GM21367 (cell line): Measurements from ENCODE around the gene PSORS1C2.
A peak's percentile ranks its signal among the peaks of the same experiment; 100 is the strongest.
"Not testable (repeated sequence)": the region's sequence is repeated elsewhere in the genome, so short reads cannot be mapped to it uniquely, and the experiment has no call there.

Source experiments
- ATAC-seq: cut with Tn5 transposase; IDR thresholded peaks from one replicate; pipeline ENCODE4 v1.9.1; 2021; ENCODE audit not compliant: unreplicated experiment

PSORS1C2 gene

DNA sequence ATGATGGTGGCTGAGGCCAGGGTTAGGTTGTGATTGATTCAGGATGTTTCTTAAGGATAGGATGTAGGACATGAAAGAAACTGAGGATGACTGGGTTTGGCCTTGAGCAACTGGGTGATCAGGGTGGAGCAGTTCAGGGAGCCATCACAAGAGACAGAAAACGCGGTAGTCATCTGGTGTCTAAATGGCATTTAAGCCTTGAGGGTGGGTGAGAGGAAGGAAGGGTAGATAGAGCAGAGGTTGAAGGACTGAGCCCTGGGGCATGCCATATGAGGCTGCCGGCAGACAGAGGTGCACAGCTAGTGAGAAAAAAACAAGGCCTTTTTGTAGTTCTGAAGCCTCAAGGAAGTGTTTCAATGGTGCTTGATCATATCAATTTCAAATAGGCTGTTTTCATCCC is 29.7 kb upstream of the PSORS1C2 start:
- no peak for ATAC-seq

DNA sequence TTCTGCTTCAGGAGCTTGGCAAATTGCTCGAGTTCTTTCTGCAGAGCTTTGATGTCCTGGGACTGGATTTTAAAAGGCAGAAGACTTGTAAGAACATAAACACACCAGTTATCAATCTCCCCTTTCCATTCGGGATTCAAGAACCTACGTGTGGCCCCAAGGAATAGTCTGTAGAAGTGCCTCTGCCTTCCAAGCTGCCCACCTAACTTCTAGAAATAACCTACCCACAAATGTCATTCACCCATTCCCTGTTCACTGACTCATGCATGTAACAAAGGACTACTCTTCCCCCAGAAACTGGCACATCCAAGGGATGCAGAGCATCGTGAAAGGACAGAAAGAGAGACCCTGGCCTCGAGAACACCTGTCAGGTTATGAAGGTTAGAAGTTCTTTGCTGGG is 27.1 kb upstream of the PSORS1C2 start:
- no peak for ATAC-seq

DNA sequence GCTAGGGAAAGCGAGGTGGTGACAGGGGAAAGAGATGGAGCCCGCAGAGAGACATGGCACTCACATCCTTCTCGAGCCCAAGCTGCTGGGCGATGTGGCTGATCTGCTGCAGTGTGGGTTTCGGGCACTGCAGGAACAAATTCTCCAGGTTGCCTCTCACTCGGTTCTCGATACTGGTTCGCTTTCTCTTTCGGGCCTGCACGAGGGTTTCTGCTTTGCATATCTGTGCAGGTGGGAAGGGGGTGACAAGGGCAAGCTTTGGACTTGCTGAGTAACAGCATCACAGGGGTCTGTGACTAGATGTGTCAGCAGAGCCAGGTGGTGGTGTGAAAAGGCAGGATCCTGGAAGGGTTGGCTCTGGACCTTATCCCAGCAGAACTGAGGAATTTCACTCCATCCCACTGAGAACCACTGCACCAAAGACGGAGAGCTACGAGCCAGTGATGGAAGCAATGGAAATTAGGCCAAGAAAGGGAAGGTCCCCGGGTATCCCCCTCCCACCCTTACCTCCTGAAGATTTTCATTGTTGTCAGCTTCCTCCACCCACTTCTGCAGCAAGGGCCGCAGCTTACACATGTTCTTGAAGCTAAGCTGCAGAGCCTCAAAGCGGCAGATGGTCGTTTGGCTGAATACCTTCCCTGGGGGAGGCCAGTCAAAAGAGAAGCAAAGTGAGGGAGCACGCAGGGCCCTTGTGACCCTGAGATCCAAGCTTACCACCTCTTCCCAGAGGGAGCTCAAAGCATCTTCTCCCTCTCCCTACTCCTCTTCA is 26.4 kb upstream of the PSORS1C2 start:
- peak; percentile 62 for ATAC-seq

DNA sequence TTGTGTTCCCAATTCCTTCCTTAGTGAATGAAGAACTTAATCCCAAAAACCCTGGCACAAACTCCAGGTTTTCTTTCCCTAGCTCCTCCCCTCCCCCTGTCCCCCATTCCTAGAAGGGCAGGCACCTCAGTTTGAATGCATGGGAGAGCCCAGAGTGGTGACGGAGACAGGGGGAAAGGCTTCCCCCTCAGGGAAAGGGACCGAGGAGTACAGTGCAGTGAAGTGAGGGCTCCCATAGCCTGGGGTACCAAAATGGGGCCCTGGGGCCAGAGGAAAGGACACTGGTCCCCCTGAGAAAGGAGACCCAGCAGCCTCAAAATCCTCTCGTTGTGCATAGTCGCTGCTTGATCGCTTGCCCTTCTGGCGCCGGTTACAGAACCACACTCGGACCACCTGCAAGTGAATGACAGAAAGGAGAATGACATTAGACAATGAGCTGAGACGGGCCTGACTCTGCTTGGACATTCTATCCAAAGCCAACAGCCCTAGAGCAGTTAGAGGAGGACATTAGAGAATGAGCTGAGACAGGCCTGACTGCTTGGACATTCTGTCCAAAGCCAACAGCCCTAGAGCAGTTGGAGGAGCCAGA is 25.7 kb upstream of the PSORS1C2 start:
- ATAC-seq, result not testable (repeated sequence)

DNA sequence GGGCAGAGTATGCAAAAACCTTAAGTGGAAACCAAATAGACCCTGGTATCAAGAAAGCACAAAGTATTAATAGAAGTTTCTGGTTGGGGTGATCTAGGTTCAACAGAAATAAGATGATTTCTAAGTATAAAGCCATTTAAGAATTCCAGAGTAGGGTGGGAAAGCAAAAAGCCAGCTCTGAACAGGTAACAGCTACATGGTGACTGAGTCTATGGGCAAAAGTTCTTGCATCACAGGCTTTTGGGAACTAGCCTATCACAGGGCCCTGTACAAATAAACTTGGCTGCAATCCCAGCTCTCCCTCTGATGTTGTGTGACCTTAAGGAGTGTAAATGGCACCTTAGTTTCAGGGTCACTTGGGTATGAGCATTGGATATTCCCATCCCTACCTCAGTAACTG is 25.1 kb upstream of the PSORS1C2 start:
- ATAC-seq, result no peak

DNA sequence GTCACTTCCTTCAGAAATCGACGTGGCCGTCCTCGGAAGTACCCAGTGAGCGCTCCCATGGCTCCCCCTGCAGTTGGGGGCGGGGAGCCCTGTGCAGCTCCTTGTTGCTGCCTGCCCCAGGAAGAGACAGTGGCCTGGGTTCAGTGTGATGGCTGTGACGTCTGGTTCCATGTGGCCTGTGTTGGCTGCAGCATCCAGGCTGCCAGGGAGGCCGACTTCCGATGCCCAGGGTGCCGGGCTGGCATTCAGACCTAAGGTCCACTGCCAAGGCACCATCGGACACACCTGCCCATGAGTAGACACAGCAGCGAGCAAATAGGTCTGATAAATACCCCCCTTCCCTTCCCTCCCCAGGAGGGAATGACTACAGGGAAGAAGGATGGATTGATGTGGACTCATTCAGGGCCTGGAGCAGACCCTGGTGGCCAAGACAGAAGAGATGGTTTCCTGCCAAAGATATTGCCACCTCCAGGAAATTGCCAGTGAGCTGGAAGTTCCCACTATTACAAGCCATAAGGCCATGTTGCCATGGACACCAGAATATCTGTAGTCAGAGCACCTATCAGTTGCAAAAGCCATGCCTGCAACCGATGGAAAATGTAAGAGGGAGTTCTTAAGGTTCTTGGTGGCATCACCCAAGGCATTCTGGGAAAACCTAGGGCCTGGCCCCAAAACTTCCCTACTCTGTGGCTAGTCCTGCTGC is 23.7 kb upstream of the PSORS1C2 start:
- ATAC-seq, result no peak

DNA sequence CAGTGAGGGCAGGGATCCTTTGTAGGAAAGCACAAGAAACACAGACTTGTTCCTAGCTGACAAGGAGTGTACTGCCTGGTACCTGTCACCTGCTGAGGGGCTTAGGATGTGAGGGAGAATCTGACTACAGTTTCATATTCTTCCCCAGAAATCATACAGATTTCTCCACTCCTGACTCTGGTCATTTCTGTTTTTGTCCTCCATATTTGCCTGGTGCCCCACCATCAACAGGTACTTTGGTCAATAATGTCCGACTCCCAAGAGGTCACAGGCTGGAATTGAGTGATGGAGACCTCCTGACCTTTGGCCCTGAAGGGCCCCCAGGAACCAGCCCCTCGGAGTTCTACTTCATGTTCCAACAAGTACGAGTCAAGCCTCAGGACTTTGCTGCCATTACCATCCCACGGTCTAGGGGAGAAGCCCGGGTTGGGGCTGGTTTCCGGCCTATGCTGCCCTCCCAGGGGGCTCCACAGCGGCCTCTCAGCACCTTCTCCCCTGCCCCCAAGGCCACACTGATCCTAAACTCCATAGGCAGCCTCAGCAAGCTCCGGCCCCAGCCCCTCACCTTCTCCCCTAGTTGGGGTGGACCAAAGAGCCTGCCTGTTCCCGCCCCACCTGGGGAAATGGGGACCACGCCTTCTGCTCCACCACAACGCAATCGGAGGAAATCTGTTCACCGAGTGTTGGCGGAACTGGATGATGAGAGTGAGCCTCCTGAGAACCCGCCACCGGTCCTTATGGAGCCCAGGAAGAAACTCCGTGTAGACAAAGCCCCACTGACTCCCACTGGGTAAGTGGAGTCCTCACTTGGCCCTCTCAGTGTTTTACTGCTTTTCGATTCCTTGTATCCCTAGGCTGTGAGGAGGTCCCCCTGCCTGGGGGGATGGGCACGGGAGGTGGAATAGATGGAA is 22.6 kb upstream of the PSORS1C2 start:
- ATAC-seq, result no peak

DNA sequence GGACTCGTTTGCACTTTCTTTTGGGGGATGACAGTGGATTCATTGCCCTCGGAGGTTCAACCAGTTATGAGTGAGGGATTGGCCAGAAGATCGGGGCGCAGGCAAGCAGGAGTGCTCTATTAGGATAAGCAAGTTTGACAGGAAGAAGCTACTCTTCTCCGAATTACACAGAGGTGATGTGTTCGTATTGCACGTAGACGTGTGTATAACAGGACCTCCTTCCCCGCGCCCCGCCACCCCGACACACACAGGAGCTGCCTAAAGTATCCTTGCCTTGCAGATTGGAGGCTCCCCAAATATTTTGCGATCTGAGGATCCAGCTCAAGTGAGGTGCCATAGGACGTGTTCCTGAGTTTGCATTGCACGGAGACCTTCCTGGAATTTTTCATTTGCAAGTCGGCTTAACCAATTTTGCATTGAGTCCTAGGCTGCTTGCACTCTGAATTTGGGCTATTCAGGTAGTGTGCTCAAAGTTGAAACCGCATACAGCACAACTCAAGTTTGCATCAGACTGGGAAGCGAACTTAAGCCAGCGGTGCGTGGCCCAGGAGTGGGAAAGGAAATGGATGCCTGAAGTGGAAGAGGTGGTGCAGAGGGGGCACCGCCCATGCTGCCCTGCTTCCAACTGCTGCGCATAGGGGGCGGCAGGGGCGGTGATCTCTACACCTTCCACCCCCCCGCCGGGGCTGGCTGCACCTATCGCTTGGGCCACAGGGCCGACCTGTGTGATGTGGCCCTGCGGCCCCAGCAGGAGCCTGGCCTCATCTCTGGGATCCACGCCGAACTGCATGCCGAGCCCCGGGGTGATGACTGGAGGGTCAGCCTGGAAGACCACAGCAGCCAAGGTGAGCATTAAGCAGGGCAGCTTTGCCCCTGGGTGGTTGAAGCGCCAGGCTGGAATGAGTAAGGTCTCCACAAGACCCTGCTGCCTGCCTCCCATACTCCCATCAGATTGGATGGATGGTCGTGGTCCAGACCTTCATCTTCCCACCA is 20.3 kb upstream of the PSORS1C2 start:
- no peak for ATAC-seq

DNA sequence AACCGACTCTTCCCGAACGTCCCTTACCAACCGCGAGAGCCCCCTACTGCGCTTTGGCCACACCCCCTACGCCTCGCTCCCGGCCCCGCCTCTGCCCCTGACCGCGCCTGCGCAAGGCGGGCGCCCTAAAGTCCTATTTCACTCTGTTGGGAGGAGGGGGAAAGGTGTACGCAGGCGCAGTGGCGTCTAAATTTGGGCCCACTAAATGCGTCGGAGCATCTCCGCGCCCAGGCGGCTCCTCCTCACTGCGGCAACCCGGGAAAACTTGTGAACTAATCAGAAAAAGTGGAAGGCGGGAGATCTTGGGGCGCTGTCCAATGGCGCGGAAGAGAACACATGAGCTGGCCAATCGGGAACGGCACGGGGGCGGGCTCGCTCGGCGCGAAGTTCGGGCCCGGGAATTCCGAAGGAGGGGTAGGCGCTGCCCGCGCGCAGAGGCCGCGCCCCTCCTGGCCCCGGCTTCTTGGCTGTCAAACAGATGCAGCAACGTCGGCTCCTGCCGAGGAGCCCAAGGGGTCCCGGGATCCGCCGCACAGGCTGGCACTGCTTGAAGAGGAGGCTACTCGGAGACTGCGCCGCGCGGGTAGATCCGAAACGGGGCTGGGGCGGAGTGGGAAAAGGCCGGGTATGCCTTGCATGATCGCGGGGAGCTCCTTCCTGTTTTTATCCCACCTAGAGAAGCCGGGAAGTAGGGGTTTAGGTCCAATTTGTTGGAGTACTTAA is 19.4 kb upstream of the PSORS1C2 start, which contains the start of gene TCF19:
Gene TCF19, plus strand, starts transcription at position 450 of the 723 bp plus-strand sequence. CDS start 881 bp downstream, outside the sequence.
- peak; percentile 70 for ATAC-seq

DNA sequence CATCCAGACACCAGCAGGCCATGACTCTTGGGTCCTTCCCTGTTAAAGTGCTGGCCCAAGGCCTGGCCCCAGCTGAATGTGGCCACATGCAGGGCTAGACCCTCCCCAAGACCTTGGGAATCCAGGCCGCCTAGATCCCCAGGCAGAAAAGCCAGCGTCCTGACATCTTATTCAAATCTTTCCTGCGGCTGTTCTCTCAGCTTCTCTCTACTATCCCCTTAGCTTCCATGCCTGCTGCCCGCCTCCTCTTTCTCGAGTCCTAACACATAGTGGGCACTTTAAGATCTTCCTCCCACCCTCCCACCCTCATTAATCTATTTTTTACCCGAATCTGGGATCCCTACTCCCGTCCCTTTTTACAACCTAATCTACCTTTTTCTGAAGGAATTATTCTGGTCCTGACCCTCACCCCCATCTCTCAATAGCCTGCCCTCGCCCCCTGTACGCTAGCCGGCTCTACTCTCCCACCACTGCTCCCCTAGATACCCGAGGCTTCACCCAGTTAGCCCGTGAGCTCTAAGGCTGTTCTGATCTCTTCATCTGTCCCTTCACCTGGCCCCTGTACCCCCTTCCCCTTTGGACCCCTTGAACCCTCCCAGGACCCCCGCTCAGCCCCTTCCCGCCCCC is 18.8 kb upstream of the PSORS1C2 start, which contains the start of gene CCHCR1:
Gene CCHCR1, minus strand, starts transcription at position 290 of the 627 bp plus-strand sequence. Its CDS starts 202 bp downstream, at position 88.
- no peak for ATAC-seq

DNA sequence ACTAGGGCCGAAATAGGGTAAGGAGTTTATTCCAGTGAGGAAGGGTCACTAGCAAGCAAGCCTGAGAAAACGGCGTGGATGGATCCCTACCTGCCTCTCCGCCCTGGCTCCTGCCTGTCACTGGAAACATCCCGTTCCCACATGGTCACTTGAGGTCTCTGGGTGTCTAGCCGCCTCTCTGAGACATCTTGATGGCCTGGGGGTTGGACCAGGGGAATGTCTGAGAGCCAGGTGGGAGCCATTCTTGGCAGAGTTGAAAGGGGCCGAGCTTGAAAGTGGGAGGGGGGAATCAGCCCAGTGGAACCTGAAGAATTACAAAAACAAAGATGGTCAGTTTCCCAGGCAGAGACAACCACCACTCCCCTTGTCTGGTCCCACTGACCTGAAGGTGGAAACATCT is 17.8 kb upstream of the PSORS1C2 start:
- ATAC-seq, result no peak

DNA sequence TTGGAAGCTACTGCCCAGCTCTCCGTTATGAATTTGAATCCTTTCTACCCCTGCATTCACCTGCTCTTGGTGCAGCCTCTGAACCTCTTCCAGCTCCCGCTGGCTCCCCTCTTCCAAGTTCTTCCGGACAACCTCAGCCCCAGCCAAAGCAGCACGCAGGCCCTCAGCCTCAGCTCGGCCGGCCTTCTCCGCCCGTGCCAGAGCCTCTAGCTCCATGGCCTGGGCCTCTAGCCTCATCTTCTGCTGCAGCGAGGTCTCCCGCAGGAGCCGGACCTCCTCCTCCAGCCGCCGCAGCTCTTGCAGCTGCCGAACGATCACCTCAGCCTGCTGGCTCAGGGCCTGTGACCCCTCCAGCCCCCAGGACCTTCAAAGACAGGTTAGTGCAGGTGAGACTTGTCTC is 15.6 kb upstream of the PSORS1C2 start:
- ATAC-seq, result no peak

DNA sequence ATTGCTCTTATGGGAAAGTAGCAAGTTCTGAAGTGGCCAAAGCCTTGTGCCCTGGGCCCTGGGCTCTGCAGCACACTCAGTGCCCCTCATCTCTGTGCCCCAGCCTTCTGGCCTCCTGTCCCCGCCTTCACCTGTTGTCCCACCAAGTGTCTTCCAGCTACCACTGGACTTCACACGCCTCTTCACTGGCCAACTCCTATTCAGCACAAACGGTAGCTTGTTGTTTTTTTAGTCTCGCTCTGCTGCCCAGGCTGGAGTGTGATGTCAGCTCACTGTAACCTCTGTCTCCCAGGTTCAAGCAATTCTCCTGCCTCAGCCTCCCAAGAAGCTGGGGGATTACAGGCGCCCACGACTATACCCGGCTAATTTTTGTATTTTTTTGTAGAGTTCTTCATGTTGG is 13.9 kb upstream of the PSORS1C2 start:
- ATAC-seq, result no peak

DNA sequence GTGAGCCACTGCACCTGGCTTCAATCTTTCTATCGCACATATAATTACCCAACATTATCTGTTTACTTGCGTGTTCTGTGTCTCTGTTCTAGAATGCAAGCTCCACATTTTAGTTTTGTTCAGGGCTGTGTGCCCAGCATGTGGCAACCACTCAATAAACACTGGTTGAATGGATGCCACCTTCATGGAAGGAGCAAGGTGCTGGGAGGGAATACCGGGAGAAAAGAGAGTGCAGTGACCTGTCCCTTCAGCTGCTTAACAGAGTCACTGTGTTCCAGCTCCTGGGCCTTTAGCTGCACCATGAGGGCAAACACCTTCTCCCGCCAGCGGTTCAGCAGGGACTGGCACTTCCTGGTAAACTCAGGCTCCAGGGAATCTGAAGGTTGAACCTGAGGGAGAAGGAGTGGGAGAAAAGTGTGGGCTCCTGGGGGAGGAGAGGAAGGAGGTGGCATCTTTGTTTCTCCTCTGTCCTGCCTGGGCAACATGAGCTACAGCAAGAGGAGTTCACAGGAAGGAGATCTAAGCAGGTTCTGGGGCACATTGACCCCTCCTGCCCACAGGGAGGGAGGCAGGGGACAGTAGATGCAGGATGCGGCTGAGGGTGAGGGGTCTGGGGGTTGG is 11.1 kb upstream of the PSORS1C2 start:
- no peak for ATAC-seq

DNA sequence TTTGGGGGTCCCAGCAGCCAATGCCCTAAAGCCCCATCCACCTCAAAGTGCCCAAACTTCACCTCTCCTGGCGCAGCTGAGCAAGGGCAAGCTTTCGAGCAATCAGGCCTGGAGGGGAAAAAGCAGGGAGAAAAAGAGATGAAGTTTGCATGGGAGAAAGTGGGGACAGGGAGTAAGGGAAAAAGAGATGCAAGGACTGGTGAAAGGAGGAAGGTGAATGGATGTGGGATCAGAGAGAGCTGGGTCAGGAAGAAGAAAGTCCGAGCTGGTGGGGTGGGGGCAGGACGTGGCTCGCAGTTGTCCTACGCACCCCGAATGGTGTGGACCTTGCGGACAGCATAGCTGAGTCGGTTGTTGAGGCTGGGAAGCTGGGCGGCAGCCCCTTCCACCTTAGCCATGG is 6.5 kb upstream of the PSORS1C2 start:
- no peak for ATAC-seq

DNA sequence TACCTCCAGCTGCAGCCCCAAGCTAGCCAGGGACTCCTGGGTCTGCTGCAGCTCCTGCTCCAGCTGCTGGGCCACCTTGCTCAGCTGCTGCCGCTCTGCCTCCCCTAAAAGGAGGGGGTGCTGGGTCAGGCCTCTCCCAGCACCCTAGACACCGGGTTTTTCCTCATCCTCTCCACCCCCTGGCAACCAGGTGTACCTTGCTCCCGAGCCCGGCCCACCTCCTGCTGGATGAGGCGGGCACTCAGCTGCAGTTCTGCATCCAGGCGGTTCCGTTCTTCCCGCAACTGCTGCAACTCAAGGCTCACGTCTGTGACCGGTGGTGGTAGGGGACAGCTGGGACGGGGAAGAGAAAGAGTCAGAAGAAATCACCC is 6.1 kb upstream of the PSORS1C2 start:
- no peak for ATAC-seq

DNA sequence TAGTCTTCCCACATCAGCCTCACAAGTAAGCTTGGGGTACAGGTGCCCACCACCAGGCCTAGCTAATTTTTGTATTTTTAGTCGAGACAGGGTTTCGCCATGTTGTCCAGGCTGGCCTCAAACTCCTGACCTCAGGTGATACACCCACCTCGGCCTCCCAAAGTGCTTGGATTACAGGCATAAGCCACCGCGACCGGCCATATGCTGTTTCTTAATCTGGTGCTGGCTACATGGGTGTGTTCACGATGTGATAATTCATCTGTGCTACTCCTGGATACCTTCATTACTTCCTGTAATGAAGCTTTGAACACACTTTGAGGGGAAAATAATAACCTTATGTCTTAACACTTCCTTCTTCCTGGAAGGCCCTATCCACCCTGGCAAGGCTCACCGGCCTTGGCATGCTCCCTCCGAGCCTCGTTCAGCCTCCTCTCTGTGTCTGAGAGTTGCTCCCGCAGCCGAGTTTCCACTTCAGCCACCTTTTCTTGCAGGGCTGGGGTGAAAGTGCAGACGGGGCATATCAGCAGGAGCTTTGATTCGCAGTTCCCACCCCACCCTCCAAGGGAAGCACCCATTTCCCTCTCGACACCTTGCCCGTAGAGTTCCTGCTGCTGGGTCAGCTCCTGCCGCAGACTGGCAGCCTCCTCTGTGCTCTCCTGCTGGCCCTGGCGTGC is 5.6 kb upstream of the PSORS1C2 start:
- no peak for ATAC-seq

DNA sequence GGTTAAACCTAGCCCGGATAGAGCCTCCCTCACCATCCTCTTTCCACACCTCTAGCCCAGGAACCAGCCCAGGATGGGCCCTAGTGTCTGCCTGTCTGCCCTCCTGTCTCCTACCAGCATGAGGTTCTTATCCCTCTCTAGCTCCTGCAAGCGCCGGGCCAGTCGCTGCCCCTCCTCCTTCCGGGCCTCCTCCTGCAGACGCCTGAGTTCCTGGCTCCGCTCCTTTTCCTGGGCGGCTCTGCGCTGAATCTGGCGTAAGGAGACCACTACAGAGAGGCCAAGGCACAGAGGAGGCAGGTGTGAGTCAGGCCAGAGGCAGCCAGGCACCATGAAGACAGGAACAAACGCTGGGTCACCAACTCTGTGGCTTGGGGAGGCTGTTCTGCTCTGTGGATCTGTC is 4.3 kb upstream of the PSORS1C2 start:
- ATAC-seq, result no peak
